ENCODE measurements around the gene ELP1.
"Not testable (repeated sequence)": the region's sequence is repeated elsewhere in the genome, so short reads cannot be mapped to it uniquely, and the experiment has no call there.

Gene ELP1, protein sequence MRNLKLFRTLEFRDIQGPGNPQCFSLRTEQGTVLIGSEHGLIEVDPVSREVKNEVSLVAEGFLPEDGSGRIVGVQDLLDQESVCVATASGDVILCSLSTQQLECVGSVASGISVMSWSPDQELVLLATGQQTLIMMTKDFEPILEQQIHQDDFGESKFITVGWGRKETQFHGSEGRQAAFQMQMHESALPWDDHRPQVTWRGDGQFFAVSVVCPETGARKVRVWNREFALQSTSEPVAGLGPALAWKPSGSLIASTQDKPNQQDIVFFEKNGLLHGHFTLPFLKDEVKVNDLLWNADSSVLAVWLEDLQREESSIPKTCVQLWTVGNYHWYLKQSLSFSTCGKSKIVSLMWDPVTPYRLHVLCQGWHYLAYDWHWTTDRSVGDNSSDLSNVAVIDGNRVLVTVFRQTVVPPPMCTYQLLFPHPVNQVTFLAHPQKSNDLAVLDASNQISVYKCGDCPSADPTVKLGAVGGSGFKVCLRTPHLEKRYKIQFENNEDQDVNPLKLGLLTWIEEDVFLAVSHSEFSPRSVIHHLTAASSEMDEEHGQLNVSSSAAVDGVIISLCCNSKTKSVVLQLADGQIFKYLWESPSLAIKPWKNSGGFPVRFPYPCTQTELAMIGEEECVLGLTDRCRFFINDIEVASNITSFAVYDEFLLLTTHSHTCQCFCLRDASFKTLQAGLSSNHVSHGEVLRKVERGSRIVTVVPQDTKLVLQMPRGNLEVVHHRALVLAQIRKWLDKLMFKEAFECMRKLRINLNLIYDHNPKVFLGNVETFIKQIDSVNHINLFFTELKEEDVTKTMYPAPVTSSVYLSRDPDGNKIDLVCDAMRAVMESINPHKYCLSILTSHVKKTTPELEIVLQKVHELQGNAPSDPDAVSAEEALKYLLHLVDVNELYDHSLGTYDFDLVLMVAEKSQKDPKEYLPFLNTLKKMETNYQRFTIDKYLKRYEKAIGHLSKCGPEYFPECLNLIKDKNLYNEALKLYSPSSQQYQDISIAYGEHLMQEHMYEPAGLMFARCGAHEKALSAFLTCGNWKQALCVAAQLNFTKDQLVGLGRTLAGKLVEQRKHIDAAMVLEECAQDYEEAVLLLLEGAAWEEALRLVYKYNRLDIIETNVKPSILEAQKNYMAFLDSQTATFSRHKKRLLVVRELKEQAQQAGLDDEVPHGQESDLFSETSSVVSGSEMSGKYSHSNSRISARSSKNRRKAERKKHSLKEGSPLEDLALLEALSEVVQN (N-terminal part only)
- total RNA-seq, result 143 to 182 reads per million in 2 donors

DNA sequence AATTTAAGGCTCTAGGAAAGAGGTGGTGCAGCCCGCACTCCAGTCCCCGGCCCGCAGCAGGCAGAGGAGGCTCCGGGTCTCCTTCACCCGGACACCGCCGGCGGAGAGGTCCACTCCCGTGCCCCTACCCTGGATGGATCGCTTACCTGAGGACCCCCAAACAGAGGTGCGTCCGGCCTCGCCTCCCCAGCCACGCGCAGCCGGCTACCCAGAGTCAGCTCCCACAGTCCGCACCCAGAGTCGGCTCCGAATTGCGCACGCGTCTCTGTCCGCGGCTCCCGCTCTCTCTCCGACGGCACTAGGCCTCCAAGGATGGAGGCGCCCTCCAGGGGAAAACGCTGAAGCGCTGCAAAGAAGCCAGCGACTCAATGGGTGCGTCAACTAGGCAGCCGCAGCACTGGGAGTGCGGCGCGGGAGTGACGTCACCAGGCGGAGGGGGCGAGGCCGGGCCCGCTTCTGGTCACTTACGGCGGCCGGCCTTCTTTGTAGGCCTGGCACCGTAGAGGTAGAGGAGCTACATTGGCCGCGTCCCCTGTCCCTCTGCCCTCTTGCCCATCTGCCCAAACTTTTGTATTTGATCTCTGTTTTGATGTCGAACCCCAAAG, at the start of gene ELP1:
ELP1 (minus strand) TSS at position 407 of the 605 bp plus-strand sequence. CDS start 2,978 bp downstream, outside the sequence.
- peak; percentile 84 to 95 (median 91) for DNase-seq

DNA sequence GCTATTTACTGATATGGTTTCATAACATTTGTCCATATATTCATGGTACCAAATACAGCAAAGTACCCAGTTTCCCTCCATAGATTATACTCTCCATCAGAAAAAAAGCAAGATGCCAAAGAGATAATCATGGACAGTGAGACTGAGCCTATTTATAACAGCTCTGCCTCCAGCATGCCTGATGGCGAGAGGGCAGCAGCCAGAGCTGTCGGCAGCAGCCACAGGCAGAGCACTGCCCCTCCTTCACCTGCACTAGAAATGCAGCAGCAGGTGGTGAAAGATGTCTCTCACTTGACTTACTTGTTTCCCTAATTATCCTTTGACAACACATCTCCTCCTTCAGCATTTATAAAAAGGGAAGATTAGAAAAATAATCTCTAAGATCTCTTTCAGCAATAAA, 47.0 kb upstream of the ELP1 start:
- no peak for DNase-seq

DNA sequence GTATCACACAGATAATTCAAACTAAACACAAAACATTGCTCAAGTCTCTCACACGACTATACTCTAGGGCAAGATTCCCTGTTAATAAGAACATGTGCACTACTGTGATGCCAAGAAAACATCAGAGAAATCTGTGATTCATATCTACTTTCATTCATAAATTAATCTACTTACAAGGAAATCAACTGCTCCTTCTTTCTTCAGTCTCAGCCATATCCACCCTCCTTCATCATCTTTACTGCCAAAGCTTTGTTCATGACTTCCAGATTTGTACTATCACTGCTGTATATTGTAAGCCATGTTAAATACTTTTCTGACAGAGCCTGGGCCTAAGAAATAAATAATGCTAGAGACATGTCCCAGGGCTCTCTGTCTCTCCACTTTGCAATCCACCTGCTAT, 44.3 kb upstream of the ELP1 start:
- no peak for DNase-seq

DNA sequence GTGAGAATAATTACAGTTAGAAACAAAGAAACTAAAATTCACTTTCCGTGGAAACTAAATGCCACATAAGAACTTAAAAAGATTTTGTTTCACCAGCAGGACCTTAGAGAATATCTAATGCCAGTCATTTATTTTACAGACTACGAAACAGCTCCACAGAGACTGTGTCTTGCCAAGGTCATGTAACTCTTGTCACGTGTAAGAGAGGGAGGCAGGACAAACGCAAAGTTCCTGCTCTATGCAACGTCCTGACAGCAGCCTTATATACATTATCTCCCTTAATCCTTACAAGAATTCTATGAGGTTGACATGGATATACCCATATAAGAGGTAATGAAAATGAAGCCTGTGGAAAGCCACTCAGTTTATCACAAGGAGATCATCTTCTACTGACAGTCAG, 40.0 kb upstream of the ELP1 start:
- no peak for DNase-seq

DNA sequence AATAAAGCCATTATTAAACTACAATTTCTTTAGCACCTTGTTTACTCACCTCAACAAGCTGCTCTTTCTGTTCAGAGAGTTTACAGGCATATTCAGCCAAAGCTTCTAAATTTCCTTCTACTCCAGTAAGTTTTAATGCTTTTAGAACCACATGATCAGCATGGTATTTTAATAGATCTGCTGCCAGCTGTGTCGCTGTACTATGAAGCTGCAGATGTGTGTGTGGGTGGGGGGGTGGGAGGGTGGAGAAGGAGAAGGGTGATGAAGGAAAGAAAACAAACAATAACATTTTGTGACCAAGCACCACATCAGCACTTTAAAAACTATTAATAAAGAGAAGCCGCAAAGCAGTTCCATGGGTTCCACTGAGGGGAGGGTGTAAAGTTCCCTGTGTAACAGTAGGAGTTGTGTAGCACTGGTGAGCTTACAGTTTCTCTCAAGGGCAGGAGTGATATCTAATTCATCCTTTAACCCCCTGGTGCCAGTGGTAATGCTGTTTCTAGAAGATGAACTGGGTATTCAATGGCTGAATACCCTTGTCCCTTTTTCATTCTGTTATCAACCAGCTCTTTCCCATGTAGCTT, 38.8 kb upstream of the ELP1 start:
- no peak for DNase-seq

DNA sequence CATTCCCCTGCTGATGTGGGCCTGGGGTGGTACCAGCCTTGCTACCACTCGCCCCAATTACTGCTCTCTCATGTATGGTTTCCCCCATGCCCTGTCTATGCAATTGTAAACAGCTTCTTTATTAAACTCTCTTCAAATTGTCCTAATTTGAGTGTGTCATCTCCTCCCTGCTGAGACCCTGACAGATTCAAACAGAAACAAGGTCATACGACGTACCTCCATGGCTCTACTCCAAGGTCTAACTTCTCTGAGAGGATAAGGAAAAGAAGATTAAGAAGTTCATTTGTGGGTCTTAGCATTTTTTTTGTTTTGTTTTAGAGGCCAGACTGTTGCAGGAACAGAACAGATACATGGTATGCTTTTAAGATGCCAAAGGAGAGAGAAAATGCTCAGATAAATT, 38.3 kb upstream of the ELP1 start:
- DNase-seq, result no peak

DNA sequence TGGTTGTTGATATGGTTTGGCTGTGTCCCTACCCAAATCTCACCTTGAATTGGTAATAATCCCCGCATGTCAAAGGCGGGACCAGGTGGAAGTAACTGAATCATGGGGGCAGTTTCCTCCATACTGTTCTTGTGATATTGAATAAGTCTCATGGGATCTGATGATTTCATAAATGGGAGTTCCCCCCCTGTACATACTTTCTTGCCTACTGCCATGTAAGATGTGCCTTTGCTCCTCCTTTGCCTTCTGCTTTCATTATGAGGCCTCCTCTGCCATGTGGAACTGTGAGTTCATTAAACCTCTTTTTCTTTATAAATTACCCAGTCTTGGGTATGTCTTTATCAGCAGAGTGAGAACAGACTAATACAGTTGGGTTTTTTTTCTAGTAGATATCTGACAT, 37.5 kb upstream of the ELP1 start:
- DNase-seq, result not testable (repeated sequence)

DNA sequence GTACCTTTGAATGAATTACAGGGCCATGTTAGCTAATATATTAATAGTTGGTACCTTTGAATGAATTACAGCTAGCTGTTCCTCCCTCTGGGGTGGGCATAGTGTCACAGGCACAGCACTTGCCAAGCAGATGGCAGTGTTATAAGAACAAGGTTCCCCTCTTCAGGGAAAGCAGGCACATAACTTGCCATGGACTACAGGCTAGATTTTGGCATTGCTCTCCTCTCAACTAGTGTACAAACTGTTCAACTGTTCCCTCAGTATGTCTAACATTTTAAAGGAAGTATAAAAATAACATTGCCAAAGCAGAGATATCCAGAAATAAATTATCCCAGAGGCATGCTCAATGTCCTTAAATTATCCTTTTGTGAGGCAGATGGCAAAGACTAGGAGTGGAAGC, 34.0 kb upstream of the ELP1 start:
- no peak for DNase-seq

DNA sequence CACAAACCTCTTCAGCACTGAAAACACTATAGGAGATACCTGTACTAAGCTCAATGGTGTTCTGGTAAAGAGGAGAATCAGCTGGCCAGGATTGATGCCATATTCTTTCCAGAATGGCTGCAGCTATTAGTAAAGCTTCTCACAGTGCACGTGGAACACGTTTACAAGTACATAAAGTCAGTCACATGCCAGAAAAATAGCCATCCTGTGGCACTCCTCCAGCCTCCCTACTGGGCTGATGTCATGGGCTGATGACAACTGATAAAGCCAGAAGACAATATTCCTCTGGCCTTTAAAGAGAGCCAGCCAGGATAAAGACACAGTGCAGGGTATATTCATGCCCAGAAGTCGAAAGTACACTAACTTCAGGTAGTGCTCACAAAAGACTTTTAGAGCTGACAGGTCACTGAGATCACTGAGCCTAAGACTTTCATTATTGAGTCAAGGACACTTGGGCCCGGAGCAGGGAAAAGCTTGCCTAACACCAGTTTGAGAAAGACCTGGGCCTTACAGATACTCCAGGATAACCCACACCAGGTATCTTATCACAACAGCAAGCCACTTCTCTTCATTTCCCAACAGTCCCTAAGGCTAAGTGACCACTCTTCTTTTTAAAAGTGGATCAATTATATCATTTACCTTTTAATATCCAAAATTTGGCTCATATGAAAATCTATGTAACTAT, 29.7 kb upstream of the ELP1 start:
- DNase-seq, result no peak

DNA sequence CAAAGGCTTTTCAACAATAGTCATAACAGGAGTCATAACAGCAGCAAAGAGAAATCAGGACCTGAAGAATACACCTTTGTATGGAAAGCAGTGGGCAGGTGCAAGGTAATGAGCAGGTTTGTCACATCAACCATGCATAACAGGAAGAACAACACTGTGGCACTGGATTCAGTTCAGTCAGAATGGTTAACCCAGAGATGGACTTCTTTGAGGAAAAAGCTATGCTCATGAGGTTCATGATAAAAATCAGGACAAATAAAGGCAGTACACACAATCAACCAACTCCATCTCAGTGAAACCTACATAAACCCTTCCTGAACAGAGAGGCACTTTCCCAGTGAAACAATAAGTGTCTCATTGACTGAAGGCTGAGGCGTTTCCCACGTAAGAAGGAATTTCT, 27.2 kb upstream of the ELP1 start:
- DNase-seq, result no peak

DNA sequence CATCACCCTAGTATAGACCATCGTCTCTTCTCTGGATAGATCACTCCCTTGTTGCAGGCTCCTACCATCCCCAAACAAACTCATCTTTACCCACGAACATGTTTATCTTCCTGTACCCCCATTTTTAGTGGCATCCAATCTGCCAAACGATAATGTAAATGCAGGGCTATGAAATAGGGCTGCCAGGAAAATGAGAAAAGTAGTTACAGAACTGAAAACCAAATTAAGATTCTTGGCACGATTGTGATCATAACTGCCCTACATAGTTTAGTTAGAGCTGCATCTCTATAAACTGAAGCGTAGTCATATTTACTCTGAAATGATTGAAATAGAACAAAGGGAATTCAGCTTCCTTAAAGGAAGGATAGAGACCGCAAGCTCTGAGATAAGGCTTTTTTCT, 26.4 kb upstream of the ELP1 start:
- DNase-seq, result no peak

DNA sequence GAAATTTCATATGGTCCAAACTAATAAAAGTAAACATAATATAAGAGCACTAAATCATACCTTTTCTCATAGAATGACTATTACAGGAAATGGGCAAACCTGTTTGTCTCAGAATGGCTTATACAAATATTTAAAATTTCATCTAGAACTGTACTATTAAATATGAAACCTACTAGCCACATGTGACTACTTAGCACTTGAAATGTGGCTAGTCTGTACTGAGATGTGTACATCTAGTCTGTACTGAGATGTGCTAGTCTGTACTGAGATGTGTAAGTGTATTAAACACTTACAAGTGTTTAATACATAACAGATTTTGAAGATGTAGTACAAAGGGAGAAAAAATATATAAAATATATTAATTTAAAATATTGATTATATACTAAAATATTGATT, 22.7 kb upstream of the ELP1 start:
- DNase-seq, result peak in 1 of 5 experiments; percentile 55

DNA sequence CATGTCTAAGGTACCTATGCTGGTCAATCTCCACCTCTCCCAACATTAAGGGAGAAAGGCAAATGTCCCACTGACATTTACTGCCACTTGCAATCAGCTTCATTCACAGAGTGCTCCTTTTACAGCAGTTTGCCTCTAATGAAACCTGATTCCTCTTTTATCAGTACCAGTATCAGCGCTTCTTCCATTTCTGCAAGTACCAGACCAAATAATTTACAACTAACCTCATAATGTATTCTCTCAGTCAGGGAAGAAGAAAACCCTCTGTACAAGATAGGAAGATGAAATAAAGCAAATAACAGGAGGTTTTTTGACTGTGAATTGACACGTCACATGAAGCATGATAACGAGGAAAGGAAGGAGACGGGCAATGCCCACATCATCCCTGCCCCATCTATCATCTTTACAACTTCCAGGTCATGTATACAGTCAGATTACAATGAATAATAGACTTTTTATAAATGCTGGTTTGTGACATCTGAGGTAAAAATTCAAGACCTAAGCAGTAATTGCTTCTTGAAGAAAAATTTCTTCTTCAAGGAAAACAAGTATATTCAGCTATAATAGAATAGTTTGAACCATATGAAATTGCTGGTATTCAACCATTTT, 22.2 kb upstream of the ELP1 start:
- no peak for DNase-seq

DNA sequence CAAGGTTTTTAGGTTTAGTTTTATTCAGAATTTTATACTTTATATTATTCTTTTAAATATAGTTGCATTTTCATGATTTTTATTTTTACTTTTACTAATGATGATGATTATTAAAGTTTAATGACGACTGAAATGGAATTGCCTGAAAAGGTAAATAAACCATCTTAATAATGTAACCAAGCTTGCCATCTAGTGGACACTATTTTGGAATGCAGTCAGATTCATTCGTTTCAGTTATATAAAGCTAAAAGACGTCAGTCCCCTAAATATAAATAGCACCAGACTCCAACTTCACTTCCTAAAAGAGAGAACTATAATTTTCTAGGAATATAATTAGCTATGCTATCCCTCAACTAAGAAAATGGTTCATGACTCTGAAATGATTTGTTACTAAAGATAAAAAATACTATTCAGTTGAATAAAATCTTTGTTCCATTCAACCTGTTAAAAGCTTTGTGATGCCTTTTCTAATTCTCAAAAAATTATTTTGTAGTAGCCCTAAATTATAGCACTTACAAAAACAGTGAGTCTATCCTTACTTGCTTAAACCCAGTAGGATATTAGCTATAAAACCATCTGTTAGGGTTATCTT, 20.2 kb upstream of the ELP1 start:
- DNase-seq, result peak in 1 of 5 experiments; percentile 38

DNA sequence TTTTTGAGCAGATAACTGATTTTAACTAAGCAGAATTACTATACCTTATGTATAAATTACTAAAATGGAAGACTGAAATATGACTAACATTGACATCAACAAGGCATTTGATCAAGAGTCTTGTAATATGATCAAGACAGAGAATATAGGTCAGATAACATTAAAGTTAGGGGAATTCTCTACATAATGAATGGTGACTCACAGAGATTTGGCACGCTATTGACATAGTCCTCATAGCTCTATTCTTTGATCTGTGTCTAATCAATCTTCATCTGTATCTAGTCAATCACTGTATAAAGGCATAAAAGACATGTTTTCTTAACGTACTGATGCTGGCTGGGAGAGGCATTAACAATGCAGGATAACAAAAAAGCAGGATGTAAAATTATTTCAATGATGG, 17.7 kb upstream of the ELP1 start:
- no peak for DNase-seq

DNA sequence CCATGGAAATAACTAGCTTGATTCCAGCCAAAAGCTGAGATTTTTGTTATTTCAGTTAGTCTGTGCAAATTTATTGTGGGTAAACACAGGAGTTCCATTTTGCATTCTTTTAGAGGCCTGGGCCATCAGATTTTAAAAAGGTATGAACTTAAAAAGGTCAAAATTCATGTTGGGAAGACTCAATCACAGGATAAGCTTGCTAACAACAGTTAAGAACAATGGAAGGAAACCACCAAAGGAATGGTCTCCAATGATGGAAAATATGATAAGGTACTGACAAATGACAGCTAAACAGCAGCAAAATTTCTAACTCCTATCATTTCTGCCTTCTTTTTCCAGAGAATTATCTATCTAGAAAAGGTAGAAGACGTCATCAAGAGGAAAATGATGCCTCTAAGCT, 16.2 kb upstream of the ELP1 start:
- no peak for DNase-seq

DNA sequence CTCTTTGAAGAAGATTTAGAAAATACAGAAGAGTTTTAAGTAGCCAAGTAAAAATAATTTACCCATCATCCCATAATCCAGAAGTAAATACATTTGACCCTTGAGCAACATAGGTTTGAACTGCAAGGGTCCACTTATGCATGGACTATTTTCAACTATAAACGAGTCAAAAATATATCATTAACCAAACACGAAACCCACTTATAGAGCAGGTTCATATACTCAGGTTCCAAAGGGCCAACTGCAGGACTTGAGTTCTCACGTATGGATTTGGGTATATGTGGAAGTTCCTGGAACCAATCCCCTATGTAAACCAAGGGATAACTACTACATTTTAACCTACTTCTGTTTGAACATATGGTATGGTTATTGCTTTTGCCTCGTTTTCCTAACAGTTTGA, 6.1 kb upstream of the ELP1 start:
- DNase-seq, result no peak

DNA sequence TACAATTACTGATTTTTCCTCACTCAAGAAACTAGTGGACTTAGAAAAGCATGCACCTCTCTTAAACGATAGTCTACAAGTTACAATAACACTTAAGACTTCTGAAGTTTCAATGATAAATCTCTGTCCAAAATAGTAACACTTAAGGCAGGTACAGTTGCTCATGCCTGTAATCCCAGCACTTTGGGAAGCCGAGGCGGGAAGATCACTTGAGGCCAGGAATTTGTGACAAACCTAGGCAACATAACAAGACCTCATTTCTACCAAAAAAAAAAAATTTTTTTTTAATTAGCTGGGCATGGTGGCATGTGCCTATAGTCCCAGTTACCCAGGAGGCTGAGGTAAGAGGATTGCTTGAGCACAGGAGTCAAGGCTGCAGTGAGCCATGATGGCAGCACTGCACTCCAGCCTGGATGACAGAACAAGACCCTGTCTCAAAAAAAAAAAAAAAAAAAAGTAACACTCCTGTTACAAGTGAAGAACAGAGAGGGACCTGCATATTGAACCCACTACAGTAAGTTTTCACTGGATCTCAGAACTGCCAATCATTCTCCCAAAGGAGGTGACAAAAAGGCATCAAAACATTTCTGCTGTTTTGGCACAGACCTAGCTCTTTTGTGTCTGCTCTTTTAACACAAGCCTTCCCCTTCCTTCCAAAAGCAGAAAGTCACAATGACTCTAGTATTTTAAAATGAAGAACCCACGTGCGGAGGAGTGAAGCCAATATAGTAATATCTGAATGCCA, 3.8 kb upstream of the ELP1 start:
- DNase-seq, result no peak

DNA sequence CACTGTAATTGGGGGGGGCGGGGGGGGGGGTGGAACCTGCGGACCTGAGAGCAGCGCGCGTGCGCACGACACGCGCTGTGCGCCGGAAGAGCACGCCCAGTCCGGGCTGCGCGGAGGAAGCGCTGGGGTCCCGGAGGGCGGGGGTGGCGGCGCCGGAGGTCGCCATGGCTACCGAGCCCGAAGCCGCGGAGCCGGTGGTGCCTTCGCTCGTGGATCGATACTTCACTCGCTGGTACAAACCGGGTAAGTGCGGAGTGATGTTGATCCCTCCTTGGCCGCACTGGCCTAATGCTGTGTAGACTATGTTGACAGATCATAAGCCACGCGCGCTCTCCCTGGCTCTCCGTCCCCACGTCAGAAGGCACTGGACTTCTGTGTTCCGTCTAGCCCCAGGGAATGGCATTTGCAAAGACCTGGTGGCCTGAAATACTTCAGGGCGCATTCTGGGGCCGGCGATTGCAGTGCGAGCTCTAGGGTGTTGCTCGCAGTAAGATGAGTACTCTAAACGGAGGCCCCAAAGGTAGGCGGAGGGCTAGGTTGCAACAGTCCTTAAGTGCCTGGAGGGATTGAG, 484 bp upstream of the ELP1 start, which contains the start of gene ABITRAM:
ABITRAM (plus strand) TSS at position 78 of the 571 bp plus-strand sequence; CDS start at position 165, 87 bp downstream.
- DNase-seq, result peak; percentile 60 to 94 (median 74)

All from T-helper 2 cell (primary cell).